GM12873 (cell line): ENCODE results near the gene PDZRN4.

ENCODE experiments used
- CTCF ChIP-seq: IDR thresholded peaks from 2 replicates; pipeline ENCODE4 v1.5.1; 2012; ENCODE audit warnings: low read depth, mild to moderate bottlenecking, moderate library complexity, low read length, control low read depth; ENCODE audit not compliant: insufficient read depth; ENCODE audit errors: missing control alignments

The PDZRN4 gene

GRCh38 chr12:41548926-41549325 is 360.8 kb downstream of the PDZRN4 start:
- TF ChIP-seq CTCF, result no peak

GRCh38 chr12:41552588-41552987 is 364.5 kb downstream of the PDZRN4 start:
- no peak for TF ChIP-seq CTCF

- TF ChIP-seq CTCF, result no peak
Measured at GRCh38 chr12:41556176-41556575, 368.1 kb downstream of the PDZRN4 start.

- no peak for TF ChIP-seq CTCF
Measured at GRCh38 chr12:41557344-41557743, 369.2 kb downstream of the PDZRN4 start.

- no peak for TF ChIP-seq CTCF
Measured at GRCh38 chr12:41558671-41559070, 370.6 kb downstream of the PDZRN4 start.

- TF ChIP-seq CTCF, result no peak
Measured at GRCh38 chr12:41563051-41563450, 374.9 kb downstream of the PDZRN4 start.

GRCh38 chr12:41564816-41565215 is 376.7 kb downstream of the PDZRN4 start:
- no peak for TF ChIP-seq CTCF
